ENCODE results near the gene PPP6R1. TPM values are rescaled to one million over a fixed set of nuclear protein-coding genes. Genes with fewer than 3 reads are reported as not detected.
A peak's percentile ranks its signal among the peaks of the same experiment; 100 is the strongest.

Gene PPP6R1
- total RNA-seq, 1 experiment from 2014 or later = 82.5 TPM

DNA sequence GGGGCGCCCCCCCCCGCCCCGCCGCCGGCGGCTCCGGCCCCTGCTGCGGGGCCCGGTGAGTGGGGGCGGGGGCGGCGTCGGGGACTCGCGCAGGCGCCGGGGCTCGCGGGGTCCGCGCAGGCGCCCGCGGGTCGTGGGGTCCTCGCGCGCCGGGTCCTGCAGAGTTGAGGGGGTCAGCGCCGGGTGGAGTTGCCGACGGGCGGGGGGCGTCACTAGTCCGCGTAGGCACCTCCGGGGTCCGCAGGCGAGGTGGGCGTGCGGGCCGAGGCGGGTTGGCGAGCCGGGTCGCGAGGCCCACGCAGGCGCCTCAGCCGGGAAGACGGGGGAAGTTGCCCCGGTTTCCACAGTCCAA, 365 bp downstream of the PPP6R1 start:
- DNase-seq (ENCODE audit: low read depth) = no peak

DNA sequence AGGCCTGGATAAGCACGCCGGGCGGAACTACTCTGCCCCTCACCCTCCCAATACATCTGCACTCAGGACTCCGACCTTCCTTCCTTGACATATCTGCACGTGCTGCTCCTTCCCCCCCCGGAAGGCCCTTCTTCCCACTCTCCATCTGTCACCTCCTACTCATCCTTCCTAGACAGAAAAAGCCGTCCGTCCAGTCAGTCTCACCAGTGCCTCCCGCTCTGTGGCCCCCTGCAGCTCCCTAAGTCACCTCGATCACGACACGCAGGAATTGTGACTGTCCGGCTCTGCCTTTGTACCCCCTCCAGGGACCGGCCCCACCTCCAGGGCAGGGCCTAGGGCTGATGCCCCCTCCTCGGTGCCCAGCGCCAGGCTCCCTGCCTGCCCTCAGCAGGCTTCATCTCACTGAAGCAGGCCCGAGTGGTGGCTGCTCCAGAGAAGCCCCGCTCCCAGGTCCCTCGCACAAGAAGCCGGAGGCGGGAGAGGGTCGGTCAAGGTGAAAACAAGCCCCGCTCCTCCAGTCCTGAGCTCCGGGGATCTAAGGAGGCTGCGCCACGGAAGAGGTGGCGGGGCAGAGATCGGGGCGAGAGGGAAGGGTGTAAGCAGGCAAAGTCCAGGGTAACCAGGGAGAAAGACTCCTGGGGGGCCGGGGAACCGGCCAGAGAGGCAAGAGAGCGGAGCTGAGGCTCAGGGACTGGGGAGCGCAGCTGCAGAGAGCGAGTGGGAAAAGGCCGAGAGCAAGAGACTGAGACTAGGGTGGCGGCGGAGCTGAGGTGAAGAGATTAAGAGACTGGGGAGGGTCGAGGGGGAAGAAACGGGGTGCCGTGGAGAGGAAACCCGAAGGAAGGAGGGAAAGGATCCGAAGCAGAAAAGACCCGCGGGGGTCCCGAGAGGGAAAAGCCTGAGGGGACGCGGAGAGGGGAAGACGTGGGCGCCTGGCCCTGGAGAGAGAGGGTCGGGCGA, 1.1 kb downstream of the PPP6R1 start:
- peak; percentile 24 for DNase-seq (ENCODE audit: low read depth)

DNA sequence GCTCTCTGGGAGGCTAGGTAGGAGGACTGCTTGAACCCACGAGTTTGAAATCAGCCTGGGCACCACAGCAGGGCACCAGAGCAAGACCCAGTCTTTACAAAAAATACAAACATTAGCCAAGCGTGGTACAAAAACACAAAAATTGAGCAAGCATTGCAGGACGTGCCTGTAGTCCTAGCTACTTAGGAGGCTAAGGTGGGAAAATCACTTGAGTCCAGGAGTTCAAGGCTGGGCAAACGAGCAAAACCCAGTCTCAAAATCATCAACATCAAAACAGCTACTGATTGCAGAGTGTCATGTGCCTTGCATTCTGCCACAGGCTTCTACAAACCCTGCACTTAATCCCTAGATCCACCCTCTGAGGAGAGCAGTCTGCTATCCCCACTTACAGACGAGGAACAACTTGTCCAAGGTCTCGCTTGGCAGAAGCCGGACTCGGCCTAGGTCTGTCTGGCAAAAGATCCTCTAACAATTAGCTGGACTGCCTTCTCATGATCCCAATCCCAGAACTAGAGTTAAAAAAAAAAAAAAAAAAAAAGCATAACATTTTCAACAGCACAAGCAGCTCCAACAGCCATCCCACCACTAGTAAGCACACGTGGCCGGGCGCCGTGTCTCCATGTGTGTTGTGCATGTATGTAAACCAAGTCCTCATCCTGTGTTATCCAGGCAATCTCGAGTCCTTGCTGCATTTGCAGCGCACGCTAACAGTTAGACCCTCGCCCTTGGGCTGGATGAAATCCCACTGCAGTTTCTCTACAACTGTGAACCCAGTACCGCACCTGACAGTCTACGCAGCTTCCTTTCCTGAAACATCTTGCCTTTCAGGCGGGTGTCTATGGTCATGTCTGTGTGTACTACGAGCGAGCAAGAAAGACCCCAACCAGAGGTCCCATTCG, 2.0 kb downstream of the PPP6R1 start:
- no peak for DNase-seq (ENCODE audit: low read depth)

DNA sequence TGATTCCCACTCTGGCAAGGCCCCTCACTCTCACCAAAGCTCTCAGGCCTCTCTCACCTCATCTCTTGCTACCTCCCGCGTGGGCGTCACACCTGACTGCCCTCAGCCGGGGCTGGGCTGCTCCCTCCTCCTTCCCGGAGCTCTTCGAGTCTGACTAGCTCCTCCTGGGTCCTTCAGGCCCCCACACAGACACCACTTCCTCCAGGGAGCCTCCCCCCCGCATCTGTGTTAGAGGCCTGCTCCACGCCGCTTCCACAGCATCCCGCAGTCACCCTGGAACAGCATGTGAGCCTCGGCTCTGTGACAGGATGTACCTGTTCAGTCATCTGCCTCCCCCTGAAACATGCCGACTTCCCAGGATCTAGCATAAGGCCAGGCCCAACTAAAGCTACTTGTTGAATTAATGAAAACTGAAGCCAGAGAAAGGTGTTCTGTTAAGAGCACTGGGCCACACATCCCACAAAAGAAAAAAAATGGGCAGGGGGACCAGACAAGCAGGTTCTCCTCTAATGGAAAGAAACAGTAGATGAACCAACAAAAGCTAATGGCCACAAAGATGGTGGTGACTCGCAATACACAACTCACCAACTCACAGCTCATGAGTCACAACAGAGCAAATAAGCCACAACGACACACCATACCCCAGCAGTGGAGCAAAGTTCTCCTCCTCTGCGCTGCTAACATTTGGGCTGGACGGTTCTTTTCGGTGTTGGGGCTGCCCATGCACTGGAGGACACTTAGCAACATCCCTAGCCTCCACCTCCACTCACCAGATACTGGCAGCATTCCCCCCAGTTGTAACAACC, 3.0 kb downstream of the PPP6R1 start:
- DNase-seq (ENCODE audit: low read depth) = peak; percentile 49

DNA sequence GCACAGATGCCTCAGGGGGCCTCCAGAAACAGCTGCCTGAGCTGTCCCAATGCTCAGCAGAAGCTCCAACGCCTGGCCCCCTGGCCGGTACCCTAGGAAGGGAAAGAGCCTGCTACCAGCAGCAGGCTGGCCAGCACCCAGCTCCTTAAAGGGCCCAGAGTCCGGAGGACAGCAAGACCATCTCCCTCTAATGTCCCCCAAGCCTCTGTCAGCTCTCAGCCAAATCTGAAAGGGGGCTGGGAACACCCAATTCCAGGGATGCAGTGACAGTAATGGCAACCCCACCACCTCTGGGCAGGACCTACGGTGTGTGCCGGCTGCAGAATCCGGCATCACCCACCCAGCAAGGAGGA, 4.2 kb downstream of the PPP6R1 start:
- no peak for DNase-seq (ENCODE audit: low read depth)

DNA sequence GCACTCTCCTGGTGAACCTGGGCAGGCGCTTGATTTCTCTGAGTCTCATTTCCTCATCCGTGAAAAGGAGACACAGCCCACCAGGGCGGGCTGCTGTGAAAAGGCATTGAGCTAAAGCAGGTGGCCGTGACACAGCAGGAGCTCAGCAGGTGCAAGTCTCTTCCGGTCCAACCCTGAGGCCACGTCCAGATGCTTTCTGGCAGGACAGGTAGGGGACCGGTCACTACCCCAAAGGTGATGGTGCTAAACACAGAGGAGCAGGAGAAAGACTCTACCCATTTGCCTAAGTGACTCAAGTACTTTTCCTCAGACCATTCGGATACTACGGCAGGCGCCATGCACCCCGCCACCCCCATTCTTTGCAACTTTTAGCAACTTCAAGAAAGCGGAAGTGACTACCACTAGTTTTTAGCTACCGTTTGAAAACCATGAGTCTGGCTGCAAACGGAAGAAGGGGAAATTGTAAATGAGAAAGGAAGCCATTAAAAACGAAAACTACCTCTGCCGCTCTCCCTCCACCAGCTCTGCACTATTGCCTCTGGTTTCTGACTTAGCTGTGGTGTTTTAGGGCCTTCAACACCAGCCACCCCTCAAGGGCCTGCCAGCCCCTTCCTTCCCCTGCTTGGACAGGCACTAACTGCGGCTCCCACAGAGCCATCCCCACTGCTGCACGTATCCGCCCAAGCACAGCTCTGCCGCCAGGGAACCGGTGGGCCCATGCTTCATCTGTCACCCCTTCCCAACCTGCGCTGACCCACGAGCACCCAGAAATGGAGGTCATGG, 4.8 kb downstream of the PPP6R1 start:
- no peak for DNase-seq (ENCODE audit: low read depth)

DNA sequence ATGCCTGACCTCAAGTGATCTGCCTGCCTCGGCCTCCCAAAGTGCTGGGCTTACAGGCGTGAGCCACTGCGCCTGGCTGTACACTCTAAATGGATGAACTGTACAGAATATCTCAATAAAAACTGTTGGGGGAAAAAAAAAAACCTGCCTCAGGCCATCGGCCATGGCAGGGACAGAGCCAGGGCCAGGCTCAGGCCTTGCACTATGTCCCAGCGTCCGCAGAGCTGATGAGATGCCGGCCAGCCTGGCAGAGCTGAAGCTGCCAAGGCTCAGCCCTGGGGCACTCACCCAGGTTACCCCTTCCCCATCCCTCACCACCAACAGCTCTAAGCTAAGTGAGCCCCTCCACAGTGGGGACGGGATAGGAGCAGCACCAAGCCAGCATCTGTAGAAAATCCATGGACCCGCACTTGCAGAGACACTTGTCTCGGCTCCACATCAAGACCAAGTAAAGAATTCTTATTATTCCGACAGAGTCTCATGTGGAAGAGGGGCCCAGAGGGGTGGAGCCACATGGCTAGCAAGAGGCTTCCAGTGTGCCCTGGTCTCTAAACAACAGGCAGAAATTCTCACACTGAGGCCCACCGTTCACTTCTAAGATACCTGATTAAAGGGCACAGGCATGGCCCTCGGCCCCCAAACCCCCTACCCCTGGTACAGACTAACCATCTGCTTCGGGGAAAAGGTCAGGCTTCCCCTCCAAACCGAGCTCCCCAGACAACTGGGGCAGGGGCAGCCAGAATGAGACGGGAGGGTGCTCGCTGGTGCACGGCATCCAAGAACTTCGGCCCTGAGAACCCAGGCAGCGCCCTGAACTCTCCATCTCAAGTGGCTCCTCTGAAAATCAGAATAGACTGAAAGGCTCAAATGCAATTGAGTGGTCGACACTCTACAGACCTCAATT, 5.8 kb downstream of the PPP6R1 start:
- no peak for DNase-seq (ENCODE audit: low read depth)

DNA sequence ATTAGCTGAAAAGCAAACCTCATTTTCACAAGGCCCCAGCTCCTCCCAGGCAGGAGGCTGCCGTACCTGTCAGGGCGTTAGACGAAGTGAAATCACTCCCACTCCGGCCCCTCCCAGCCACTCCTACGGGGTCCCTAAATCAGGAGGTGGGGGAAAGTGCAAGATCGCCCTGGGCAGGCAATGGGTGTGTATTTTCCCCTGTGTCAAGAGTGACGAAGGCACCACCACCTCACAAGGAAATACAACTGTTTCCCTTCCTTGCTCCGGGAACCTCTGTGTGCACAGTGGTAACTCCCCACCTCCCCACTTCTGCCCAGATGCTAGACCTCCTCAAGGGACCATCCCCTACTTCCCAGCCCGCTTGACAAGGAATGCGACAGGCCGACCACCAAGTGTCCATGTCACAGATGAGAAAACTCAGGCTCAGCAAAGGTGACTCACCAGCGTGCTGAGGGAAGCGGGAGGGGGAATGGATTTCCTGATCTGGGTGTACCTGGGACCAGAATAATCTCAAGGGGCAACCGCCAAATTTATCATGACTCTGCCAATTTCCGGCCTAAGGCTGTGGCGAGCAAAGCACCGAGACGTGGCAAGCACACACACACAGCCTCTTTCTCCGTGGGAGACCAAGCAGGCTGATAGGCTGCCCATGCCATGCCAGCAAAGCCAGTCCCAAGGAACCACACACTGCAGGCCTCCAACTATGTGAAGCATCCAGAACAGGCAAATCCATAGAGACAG, 7.3 kb downstream of the PPP6R1 start:
- DNase-seq (ENCODE audit: low read depth) = peak; percentile 77

DNA sequence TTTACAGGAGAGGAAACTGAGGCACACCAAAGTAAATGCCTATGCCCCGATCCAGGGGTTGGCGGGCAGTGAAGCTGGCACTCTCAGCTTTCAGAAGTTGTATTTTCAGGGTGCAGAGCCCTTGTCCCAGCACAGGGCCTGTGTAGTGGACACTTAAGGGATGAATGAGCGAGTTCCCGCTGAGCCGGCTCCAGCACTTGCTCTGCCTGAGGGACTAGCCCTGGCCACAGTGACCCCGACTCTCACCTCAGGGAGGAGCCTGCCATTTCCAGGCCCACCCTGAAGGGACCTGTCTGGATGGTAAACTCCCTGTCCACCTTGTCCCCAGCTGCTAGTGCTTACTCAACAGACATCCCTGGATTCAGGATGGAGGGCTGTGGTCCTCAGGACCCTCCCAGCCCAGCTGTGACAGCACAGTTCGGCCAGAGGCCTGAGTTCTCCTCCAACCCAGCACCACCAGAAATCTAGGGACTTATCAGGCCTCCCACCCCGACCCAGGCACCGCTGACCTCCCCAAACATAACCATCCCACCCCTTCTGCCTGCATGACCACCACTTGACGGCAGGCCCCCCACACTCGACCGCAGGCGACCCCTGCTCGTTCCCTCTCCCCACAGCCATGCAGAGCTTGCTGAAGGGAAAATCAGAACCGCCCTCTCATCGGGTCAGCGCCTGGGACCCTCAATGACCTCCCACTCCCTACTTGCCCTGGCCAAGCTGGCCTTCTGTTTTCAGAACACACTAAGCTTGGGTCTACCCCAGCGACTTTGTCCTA, 8.4 kb downstream of the PPP6R1 start:
- DNase-seq (ENCODE audit: low read depth) = no peak

DNA sequence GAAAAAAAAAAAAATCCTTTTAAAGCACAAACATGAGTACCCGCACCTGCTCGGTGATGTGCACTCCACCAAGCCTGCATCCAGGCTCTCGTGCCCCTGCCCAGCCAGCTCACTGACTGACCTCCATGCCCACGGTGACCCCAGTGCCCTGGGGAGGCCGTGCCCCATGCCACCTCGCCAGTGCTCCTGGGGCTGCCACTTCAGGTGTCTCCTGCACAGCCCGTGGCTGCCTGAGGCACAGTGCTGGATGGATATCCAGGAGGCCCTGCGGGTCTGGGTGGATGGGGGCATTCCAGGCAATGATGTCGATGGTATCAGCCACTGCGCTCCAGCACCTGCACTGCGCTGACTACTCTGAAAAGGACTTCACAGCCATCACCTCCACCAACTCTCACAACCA, 9.0 kb downstream of the PPP6R1 start:
- DNase-seq (ENCODE audit: low read depth) = no peak

DNA sequence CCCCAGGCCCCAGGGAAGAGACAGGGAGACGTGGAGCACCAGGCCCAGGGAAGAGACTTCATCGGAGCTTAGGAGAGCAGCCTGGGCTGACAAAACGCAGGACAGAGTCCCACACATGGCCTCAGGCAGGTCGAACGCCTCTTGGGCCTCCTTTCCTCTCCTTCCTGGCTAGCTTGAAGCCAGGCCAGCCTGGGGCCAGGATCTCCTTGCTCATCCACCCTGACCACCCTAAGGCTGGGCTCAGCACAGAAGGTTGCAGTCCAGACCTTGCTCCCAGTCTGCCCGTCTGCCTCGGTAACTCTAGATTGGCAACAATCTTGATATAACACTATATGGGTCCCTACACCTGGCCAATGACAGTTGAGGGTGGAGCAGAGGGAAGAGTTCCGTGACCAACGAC, 10.1 kb downstream of the PPP6R1 start:
- no peak for DNase-seq (ENCODE audit: low read depth)

DNA sequence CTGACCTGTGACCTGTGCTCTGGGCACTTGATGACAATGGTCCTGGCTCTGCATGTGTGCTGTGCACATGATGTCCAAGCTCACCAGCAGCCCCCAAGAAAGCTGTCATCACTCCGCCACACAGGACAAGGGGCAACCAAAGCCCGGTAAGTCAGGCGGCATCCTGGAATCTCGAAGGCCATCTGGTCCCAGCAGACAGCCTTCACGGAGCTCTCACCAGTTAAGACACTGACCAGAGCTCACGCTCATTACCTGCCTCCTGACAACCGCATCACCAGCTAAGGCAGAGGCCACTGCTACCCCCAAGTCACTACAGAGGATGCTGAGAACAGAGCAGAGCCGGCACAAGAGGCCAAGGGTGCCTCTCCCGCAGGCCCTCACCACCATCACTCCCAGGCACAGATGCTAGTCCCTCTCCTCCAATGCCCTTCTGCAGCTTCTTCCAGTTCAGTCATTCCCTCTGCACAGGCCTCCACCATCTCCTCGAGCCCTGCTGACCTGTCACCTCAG, 10.6 kb downstream of the PPP6R1 start:
- DNase-seq (ENCODE audit: low read depth) = no peak

DNA sequence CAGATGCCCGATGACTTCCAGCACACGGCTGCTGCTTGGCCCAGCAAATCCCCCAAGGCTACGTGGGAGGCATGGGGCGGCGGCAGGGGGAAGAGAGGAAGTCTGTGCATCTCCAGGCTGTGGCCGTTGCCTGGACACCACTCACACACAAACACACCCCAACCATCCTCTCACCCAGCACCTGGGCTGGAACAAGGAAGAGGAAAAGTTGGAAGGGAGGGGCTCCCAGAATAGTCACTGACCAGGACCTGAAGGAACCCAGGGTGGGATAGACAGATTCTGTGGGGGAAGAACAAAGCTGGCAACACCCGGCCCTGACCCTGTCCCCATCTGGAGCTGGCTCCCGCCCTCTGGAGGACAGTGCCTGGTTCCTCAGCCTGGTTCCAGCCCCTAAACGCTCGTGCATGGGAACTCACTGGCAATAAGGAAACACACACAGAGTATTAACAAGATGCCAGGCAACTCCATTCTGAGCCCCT, 11.2 kb downstream of the PPP6R1 start:
- DNase-seq (ENCODE audit: low read depth) = peak; percentile 43

DNA sequence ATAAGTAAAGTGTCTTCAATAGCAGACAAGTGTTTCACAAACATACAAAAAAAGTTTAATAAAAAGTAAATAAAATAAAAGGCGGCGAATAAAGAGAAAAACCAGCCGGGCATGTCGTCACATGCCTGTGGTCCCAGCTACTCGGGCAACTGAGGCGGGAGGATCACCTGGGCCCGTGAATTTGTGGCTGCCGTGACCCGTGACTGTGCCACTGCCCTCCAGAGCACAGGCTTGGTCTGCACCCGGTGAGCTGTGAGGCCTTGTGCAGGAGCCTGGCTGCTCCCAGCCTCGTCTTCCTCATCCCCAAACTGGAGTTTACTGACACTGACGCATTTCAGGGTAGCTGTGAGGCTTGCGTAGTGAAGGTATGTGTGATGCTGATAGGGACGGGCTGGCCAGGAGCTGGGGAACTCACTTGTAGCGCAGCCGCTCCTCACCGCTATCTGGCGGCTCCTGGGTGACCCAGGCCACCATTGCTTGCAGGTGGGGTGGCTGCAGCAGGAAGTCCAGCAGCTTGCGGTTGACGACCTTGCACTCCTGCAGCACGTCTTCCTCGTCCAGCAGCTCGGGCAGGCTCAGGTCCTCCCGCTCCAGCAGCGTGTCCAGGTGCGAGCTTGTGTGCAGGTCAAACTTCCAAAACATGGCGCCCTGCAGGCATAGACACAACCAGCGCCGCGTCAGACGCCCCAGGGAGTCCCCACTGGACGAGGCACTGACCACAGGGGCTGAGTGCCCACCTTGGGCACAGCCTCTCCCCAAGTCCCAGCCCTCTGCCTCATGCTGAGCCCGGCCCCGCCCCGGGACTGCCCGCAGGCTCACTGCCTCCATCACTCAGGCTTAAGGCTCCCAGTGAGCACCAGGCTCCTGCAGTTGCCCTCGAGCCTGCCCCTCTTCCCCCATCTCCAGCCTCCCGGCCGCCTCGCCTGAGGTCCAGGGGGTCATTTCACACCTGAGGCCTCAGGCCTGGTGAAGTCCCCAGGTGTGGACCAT, 12.1 kb downstream of the PPP6R1 start:
- DNase-seq (ENCODE audit: low read depth) = no peak

DNA sequence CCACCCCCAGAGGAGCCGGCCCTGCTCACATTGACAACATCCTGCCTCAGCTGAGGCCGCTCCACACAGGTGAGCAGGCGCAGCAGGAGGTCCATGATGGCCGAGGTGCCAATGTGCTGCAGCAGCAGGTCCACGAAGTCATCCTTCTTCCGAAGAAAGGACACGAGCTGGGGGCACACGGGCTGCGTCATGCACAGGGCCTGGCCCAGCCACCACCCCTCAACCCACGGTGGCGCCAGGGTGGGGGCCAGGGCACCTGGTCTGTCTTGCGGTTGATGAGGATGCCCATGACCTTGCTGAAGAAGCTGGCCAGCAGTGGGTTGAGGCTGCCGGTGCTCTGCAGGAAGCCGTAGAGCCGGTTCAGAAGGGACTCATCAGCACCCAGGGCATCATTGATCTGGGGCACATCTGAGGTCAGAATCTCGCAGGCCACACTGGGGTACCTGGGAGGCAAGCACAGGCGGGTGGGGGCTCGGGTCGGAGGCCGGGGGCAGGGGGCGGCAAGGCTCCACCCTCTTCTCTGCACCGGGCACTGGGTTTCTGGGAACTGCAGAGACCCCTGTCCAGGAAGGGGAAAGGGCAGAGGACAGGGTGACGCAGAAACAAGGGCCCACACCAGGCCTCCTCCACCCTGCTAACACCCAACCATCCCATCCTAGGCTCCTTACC, 13.4 kb downstream of the PPP6R1 start:
- no peak for DNase-seq (ENCODE audit: low read depth)

All from HT1080 (cell line).